ENCODE results near the gene PDHA2. TPM values are rescaled to one million over a fixed set of nuclear protein-coding genes. Genes with fewer than 3 reads are reported as not detected.
"Not testable (repeated sequence)": the region's sequence is repeated elsewhere in the genome, so short reads cannot be mapped to it uniquely, and the experiment has no call there.

PDHA2 gene
- total RNA-seq, 1 donor from 2014 or later = not detected

DNA sequence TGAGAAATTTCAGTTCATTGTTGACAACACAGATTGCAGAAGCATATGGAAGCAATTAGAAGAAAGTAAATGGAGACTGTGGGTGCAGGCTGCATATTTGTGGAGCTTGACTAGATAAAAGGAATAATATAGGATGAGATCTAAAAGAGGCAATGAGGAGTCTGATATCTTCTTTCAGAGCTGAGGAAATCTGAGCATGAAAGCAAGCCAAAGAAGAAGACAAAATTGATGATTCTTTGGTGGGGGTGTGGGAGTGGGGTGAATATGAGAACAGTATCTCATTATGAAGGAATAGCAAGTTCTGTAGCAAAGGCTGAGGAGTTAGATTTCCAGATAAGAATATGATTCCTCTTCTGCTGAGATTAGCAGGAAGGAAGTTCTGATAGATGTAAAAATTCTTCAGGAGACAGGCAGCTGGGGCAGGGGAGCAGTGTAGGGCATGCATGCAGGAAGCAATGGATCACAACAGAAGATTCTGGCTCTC is 6.1 kb upstream of the PDHA2 start:
- no peak overlapping the region for H3K4me3 ChIP-seq (ENCODE audit: low read depth, low read length)

DNA sequence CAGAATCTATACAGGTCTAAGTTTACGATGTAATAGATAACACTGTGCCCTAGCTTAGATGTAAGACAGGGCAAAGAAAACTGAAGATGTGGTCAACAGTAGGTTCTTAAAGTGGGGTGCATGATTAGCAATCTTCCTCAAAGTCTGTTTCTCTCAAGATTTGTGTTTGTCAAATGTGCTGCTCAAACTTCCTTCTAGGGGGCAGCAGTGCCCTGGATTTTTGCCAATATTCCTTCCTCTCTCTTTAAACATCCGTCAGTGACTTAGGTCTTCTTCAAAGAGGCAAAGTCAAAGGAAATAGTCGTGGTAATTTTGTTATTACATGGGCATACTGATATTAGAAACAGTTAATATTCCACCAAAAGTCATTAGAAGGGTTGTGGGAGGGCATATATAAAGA is 4.2 kb upstream of the PDHA2 start:
- TF ChIP-seq, protein P1, sequence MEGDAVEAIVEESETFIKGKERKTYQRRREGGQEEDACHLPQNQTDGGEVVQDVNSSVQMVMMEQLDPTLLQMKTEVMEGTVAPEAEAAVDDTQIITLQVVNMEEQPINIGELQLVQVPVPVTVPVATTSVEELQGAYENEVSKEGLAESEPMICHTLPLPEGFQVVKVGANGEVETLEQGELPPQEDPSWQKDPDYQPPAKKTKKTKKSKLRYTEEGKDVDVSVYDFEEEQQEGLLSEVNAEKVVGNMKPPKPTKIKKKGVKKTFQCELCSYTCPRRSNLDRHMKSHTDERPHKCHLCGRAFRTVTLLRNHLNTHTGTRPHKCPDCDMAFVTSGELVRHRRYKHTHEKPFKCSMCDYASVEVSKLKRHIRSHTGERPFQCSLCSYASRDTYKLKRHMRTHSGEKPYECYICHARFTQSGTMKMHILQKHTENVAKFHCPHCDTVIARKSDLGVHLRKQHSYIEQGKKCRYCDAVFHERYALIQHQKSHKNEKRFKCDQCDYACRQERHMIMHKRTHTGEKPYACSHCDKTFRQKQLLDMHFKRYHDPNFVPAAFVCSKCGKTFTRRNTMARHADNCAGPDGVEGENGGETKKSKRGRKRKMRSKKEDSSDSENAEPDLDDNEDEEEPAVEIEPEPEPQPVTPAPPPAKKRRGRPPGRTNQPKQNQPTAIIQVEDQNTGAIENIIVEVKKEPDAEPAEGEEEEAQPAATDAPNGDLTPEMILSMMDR (conservative IDR thresholded peaks at IDR 0.05; ENCODE audit: low read depth, low read length) = peak; percentile 59
- DNase-seq (ENCODE audit: low read depth) = no peak
- H3K4me3 ChIP-seq (ENCODE audit: low read depth, low read length) = no peak overlapping the region

More for the DNA sequence above, 6.1 kb upstream of the PDHA2 start:
- TF ChIP-seq, protein P1 (conservative IDR thresholded peaks at IDR 0.05; ENCODE audit: low read depth, low read length) = no peak
- no peak for DNase-seq (ENCODE audit: low read depth)

DNA sequence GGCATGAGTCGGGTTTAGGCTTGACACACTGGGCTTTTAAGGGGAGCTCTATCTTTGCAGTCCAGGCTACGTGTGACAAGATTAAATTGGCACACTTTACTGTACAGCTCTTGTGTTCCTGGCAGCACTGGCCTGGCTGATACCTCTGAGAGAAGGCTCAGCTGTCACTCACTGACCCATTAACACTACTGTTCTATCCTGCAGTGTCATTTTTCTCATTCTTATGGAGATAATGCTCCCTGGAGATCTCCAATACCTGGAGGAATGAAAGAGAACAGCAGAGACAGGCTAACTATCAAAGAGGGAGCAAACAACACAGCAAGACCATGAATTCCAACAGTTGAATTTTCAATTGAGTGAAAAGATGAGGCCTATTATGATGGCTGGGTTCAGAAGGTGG is 1.7 kb upstream of the PDHA2 start:
- no peak for DNase-seq (ENCODE audit: low read depth)
- TF ChIP-seq, protein P1 (conservative IDR thresholded peaks at IDR 0.05; ENCODE audit: low read depth, low read length) = no peak

DNA sequence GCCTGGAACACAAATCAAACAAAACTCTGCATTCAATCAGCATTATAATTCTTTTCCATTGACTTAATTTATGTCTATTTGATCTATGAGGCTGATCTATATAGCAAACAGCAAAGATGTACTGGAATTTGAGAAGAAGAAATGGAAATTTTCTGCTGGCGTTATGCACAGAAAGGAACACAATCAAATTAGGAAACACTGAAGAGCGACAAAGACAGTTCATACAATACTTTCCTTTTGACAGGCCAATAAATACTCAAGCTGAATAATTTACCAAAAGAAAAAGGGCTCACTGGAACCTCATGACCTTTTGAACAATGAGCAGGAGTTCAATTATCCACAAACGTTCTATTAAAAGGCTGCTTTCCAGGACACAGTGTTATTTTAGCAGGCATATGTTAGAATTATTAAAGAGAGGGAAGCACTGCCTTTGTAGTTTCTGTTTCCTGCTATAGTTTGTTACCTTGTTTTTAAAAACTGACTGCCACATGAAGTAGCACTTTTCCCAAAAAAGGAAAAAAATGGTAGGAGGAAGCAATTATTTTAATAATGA is 8.1 kb downstream of the PDHA2 start:
- TF ChIP-seq, protein P1 (conservative IDR thresholded peaks at IDR 0.05; ENCODE audit: low read depth, low read length) = no peak
- no peak for DNase-seq (ENCODE audit: low read depth)
- no peak overlapping the region for H3K4me3 ChIP-seq (ENCODE audit: low read depth, low read length)

More for the DNA sequence above, 1.7 kb upstream of the PDHA2 start:
- H3K4me3 ChIP-seq (ENCODE audit: low read depth, low read length) = no peak overlapping the region

DNA sequence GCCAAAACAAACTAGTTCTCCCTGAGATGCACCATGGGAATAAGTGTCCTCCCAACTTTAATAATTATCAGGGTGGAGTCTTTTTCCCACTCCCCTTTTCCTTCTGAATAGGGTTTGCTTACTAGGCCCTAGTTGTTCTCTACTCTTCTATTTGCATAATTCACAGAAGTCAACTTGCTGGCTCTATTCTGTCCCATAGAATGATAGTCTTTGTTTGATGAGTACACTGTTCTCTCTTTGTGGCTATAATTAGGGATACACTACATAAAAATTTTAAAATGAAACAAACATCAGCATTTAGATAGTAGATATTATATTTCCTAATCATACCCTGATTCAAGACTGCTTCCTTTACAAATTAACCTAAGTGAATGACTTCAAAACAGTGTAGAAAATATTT is 10.3 kb downstream of the PDHA2 start:
- TF ChIP-seq, protein P1 (conservative IDR thresholded peaks at IDR 0.05; ENCODE audit: low read depth, low read length) = no peak
- no peak overlapping the region for H3K4me3 ChIP-seq (ENCODE audit: low read depth, low read length)
- no peak for DNase-seq (ENCODE audit: low read depth)

DNA sequence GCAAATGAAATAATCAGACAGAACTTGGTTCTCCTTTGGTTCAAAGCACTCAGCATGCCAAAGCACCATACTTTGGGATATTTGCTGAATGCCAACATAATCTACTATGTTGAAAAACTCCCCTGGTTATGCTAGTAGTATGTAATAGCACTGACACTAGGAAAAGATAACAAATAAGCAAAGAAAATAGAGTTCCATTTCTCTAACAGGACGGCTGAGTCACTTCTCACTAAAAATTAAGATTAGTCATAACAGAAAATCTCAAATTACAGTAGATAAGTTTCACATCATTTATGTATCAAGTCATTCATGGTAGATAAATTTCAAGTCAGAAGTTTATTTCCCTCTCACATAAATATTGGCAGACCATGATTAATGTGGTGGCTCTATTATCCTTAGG is 17.9 kb downstream of the PDHA2 start:
- TF ChIP-seq, protein P1 (conservative IDR thresholded peaks at IDR 0.05; ENCODE audit: low read depth, low read length) = no peak
- H3K4me3 ChIP-seq (ENCODE audit: low read depth, low read length) = no peak overlapping the region
- DNase-seq (ENCODE audit: low read depth) = no peak

DNA sequence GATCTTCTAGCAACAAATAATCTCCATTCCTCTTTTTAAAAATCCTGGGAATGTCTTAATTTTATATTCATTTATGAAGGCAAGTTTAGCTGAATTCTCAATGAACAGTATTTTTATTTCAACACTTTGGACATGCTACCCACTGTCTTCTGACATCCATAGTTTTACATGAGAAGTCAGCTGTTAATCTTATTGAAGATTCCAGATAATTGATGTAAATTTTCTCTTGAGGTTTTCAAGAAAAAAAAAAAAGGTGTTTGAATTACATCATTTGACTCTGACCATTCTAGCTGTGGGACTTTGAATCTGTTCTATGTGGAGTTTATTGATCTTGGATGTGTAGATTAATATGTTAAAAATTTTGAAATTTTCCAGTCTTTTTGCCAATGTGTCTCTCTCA is 28.0 kb downstream of the PDHA2 start:
- no peak for DNase-seq (ENCODE audit: low read depth)
- TF ChIP-seq, protein P1 (conservative IDR thresholded peaks at IDR 0.05; ENCODE audit: low read depth, low read length) = no peak
- no peak overlapping the region for H3K4me3 ChIP-seq (ENCODE audit: low read depth, low read length)

DNA sequence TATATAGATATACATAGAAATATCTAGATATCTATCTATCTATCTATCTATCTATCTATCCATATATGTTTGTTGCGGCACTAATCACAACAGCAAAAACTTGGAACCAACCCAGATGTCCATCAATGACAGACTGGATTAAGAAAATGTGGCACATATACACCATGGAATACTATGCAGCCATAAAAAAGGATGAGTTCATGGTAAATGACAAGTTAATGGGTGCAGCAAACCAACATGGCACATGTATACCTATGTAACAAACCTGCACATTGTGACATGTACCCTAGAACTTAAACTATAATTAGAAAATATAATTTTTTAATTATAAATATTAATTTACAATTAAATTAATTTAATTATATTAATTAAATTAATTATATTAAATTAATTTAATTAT is 29.5 kb downstream of the PDHA2 start:
- H3K4me3 ChIP-seq (ENCODE audit: low read depth, low read length); DNase-seq (ENCODE audit: low read depth): not testable (repeated sequence)
